GM12878 (cell line): Measurements from ENCODE around the gene TRPM6. TPM values are rescaled to one million over a fixed set of nuclear protein-coding genes. Genes with fewer than 3 reads are reported as not detected.

Source experiments
- ATAC-seq: fragments of 200-7000 bp; cut with Tn5 transposase; 3 replicates; pipeline ENCODE4 v1.9.1; 2020; ENCODE audit warnings: mild to moderate bottlenecking, moderate library complexity
- BruUV-seq: library from RNA; stranded (reverse); fragments of 400-500 nt; replicated peaks from 2 replicates; lab custom pipeline; 2021; lab: Mats Ljungman, UMichigan
- CTCF ChIA-PET: fragments of 300-600 bp; sonication (Branson Sonifier 250); formaldehyde crosslinking; extraction: SDS; loops from one replicate; lab custom pipeline; 2021; ENCODE audit warnings: inconsistent platforms; lab: Yijun Ruan, JAX
- POLR2A ChIA-PET: fragments of 350-600 bp; formaldehyde crosslinking; extraction: SDS; loops from one replicate; lab custom pipeline; 2021; ENCODE audit warnings: inconsistent platforms; lab: Charles Lee
- RAD21 ChIA-PET: fragments of 300-600 bp; sonication (Branson Sonifier 250); formaldehyde crosslinking; loops from one replicate; lab custom pipeline; 2023; ENCODE audit warnings: antibody characterized with exemption; ENCODE audit not compliant: unreplicated experiment; lab: Charles Lee
- SMC1A ChIA-PET: fragments of 300-600 bp; sonication (Branson Sonifier 250); formaldehyde crosslinking; loops from one replicate; lab custom pipeline; 2023; ENCODE audit not compliant: unreplicated experiment, uncharacterized antibody; lab: Charles Lee
- DNase-seq: peaks from one replicate; pipeline ENCODE4 v3.0.0-alpha.2; 2011; ENCODE audit warnings: low read depth, low spot score
- FAIRE-seq: peaks from 3 replicates; lab custom pipeline; 2011; peaks lifted over from hg19 to GRCh38; lab: Jason Lieb, UNC
- H2AFZ ChIP-seq: 2 replicates; pipeline ENCODE4 v1.6.0; 2011; ENCODE audit warnings: low read depth, low read length, control low read depth; ENCODE audit not compliant: control insufficient read depth
- H3K27ac ChIP-seq: 2 replicates; pipeline ENCODE4 v1.5.1; 2011; ENCODE audit warnings: control low read depth; ENCODE audit not compliant: control insufficient read depth, insufficient read depth
- H3K27me3 ChIP-seq, 2 experiments: replicated peaks in 1 of 2; 2 replicates each; pipeline versions ENCODE4 v1.6.0 to v1.6.1; 2011; ENCODE audit warnings: low read length in 1 of 2; ENCODE audit not compliant: control insufficient read depth in 2 of 2, insufficient read depth in 2 of 2
- H3K36me3 ChIP-seq, 2 experiments: 2 replicates each; pipeline ENCODE4 v1.5.1; 2011; ENCODE audit warnings: low read length in 1 of 2; ENCODE audit not compliant: control insufficient read depth in 2 of 2, insufficient read depth in 2 of 2
- H3K4me1 ChIP-seq: 2 replicates; pipeline ENCODE4 v1.6.1; 2011; ENCODE audit warnings: mild to moderate bottlenecking, low read length, moderate library complexity, mixed read lengths; ENCODE audit not compliant: control insufficient read depth, insufficient read depth
- H3K4me2 ChIP-seq: 2 replicates; pipeline ENCODE4 v1.6.0; 2011; ENCODE audit warnings: control low read depth; ENCODE audit not compliant: control insufficient read depth, insufficient read depth
- H3K4me3 ChIP-seq: fragments of 200-600 bp; sonication (generic); 2 replicates; pipeline ENCODE4 v1.5.1; 2016
- H3K79me2 ChIP-seq: 2 replicates; pipeline ENCODE4 v1.6.0; 2011; ENCODE audit warnings: low read length; ENCODE audit not compliant: control insufficient read depth, insufficient read depth
- H3K9ac ChIP-seq: 2 replicates; pipeline ENCODE4 v1.8.0; 2011; ENCODE audit warnings: low read length, control low read depth, mixed read lengths; ENCODE audit not compliant: control insufficient read depth, insufficient read depth
- H3K9me3 ChIP-seq: replicated peaks from 3 replicates; pipeline ENCODE4 v1.5.1; 2011; ENCODE audit warnings: mild to moderate bottlenecking, low read length; ENCODE audit not compliant: control insufficient read depth, insufficient read depth
- H4K20me1 ChIP-seq: 2 replicates; pipeline ENCODE4 v1.6.0; 2011; ENCODE audit not compliant: control insufficient read depth, insufficient read depth
- CBX3 ChIP-seq: fragments of 200-600 bp; sonication (generic); IDR thresholded peaks from 2 replicates; pipeline ENCODE4 v1.6.1; 2016; ENCODE audit warnings: low read depth, borderline replicate concordance
- E2F4 ChIP-seq: IDR thresholded peaks from 2 replicates; pipeline ENCODE4 v1.6.1; 2012; ENCODE audit warnings: low read depth, low read length, improper control_type of control experiment
- GATAD2B ChIP-seq: fragments of 450-650 bp; conservative IDR thresholded peaks from 2 replicates; pipeline ENCODE4 v1.6.1; 2017; ENCODE audit warnings: low read depth, mild to moderate bottlenecking, moderate library complexity
- HDGF ChIP-seq: fragments of 450-650 bp; IDR thresholded peaks from 2 replicates; pipeline ENCODE4 v1.6.1; 2016; ENCODE audit warnings: antibody characterized with exemption
- JUND ChIP-seq: IDR thresholded peaks from 2 replicates; pipeline ENCODE4 v1.6.1; 2012; ENCODE audit warnings: low read depth, mild to moderate bottlenecking, low read length, improper control_type of control experiment, moderate library complexity
- LARP7 ChIP-seq: fragments of 450-650 bp; IDR thresholded peaks from 2 replicates; pipeline ENCODE4 v1.6.1; 2017; ENCODE audit warnings: mild to moderate bottlenecking
- MEF2A ChIP-seq: IDR thresholded peaks from 2 replicates; pipeline ENCODE4 v1.6.1; 2011; ENCODE audit warnings: low read depth, mild to moderate bottlenecking, low read length, moderate library complexity; ENCODE audit not compliant: insufficient read depth
- MLLT1 ChIP-seq: fragments of 450-650 bp; IDR thresholded peaks from 2 replicates; pipeline ENCODE4 v1.6.1; 2016; ENCODE audit warnings: mild to moderate bottlenecking
- MTA3 ChIP-seq: IDR thresholded peaks from 2 replicates; pipeline ENCODE4 v1.6.1; 2012; ENCODE audit warnings: low read length, inconsistent platforms, borderline replicate concordance
- MXI1 ChIP-seq: fragments of 150-350 bp; IDR thresholded peaks from 2 replicates; pipeline ENCODE4 v1.6.1; 2011; ENCODE audit warnings: low read depth, mild to moderate bottlenecking, inconsistent platforms, low read length, improper control_type of control experiment
- MYB ChIP-seq: fragments of 150-350 bp; IDR thresholded peaks from 2 replicates; pipeline ENCODE4 v1.6.1; 2014; ENCODE audit warnings: mild to moderate bottlenecking, low read depth, low read length, borderline replicate concordance
- POU2F2 ChIP-seq: IDR thresholded peaks from 3 replicates; pipeline ENCODE4 v1.6.1; 2011; ENCODE audit warnings: low read depth, mild to moderate bottlenecking, low read length, borderline replicate concordance
- SIN3A ChIP-seq: IDR thresholded peaks from 2 replicates; pipeline ENCODE4 v1.6.1; 2012; ENCODE audit warnings: low read depth, low read length, improper control_type of control experiment
- ZNF217 ChIP-seq: fragments of 450-650 bp; IDR thresholded peaks from 2 replicates; pipeline ENCODE4 v1.6.1; 2017; ENCODE audit warnings: antibody characterized with exemption, mild to moderate bottlenecking
- ZSCAN29 ChIP-seq: fragments of 450-650 bp; IDR thresholded peaks from 2 replicates; pipeline ENCODE4 v1.6.1; 2017; ENCODE audit warnings: mild to moderate bottlenecking, moderate library complexity
- WGBS: methylation state at CpG from one replicate; pipeline ENCODE4 v1.1.6; 2016; ENCODE audit warnings: low lambda C conversion rate; ENCODE audit not compliant: insufficient replicate concordance, insufficient coverage; ENCODE audit errors: missing lambda C conversion rate; 5-methylcytosine and 5-hydroxymethylcytosine counted together
- in situ Hi-C: fragments of 300-500 bp; cut with MboI; formaldehyde crosslinking; loops from 9 replicates; pipeline ENCODE4 v1.14.3; 2018; ENCODE audit warnings: mixed read lengths
- intact Hi-C: fragments of 100-400 bp; cut with micrococcal nuclease; formaldehyde crosslinking; loops from one replicate; pipeline ENCODE4 v1.14.2; 2022; ENCODE audit not compliant: unreplicated experiment
- polyA plus RNA-seq, 11 experiments: library from polyadenylated mRNA; depleted of rRNA in 4 of 11; unstranded in 6 of 11; stranded (reverse) in 5 of 11; fragments of >200 nt; fragmentation: Nextera tagmentation in 4 of 11; fragmentation: Illumina TruSeq in 1 of 11; extraction: Ambion mirVana in 4 of 11; extraction: Trizol in 1 of 11; gene quantifications; 1 replicate in 1 of 11; 2 replicates in 10 of 11; pipeline versions ENCODE4 v1.2.1 to v1.2.3, GENCODE V29; 2011 to 2016; ENCODE audit warnings: inconsistent platforms in 2 of 11, missing spikeins in 2 of 11, low read depth in 1 of 11
- total RNA-seq, 4 experiments: library from RNA; depleted of rRNA in 3 of 4; stranded (reverse); fragments of >200 nt in 3 of 4; fragmentation: Illumina TruSeq in 1 of 4; extraction: Trizol in 1 of 4; gene quantifications; 2 replicates each; pipeline versions ENCODE4 v1.2.1 to v1.2.3, GENCODE V29; 2013 to 2021
- TF ChIP-seq, protein P1 (sequence below): fragments of 450-650 bp; IDR thresholded peaks from 2 replicates; pipeline ENCODE4 v1.6.1; 2016; ENCODE audit warnings: mild to moderate bottlenecking
- TF ChIP-seq, protein P2 (sequence below), 3 experiments: IDR thresholded peaks in 2 of 3; conservative IDR thresholded peaks in 1 of 3; 2 replicates each; pipeline ENCODE4 v1.5.1; 2011; ENCODE audit warnings: low read depth in 3 of 3, low read length in 3 of 3, mild to moderate bottlenecking in 3 of 3, control low read depth in 2 of 3, moderate library complexity in 2 of 3, inconsistent platforms in 1 of 3, mixed read lengths in 1 of 3; ENCODE audit not compliant: control insufficient read depth in 2 of 3, insufficient read depth in 1 of 3; ENCODE audit errors: extremely low read depth in 1 of 3
- TF ChIP-seq, protein P3 (sequence below): fragments of 450-650 bp; IDR thresholded peaks from 2 replicates; pipeline ENCODE4 v1.6.1; 2017; ENCODE audit warnings: antibody characterized with exemption, mild to moderate bottlenecking, moderate library complexity

TRPM6 gene
- total and polyA plus RNA-seq, 10 of the 15 experiments (the other 5 are each of a cell fraction or from before 2014, with no cell fraction given): under 0.01 to 0.34 (median 0.05) TPM; not detected in 1

GRCh38 chr9:74762950-74763349 is 124.8 kb downstream of the TRPM6 start:
- BruUV-seq: no TSS peak
- WGBS: 26% methylated on average over 1 of the region's 1 CpG
- no peaks in the 10 kb centered on the region for H4K20me1 ChIP-seq
- no peak for ATAC-seq
- H3K4me1 ChIP-seq: no peaks in the 10 kb centered on the region
- SMC1A ChIA-PET: no interaction called here
- H2AFZ ChIP-seq: no peak overlapping the region
- RAD21 ChIA-PET: no interaction called here
- no peaks in the 10 kb centered on the region for H3K27me3 ChIP-seq
- no peaks in the 10 kb centered on the region for H3K79me2 ChIP-seq
- no peak overlapping the region for H3K4me3 ChIP-seq
- CTCF ChIA-PET: interaction anchor here (1.5 kb wide), 1 partner anchor 8 kb away, joined by 4 read pairs; no protein-coding TSS in a partner anchor
- no peak overlapping the region for H3K4me2 ChIP-seq
- H3K27ac ChIP-seq: no peak overlapping the region
- in situ Hi-C loops (no loop called here), intact Hi-C loops (no loop called here)
- no peak for DNase-seq
- POLR2A ChIA-PET: no interaction called here
- FAIRE-seq: no peak
- H3K9me3 ChIP-seq: no peaks in the 10 kb centered on the region
- no peaks in the 10 kb centered on the region for H3K36me3 ChIP-seq
- no peak overlapping the region for H3K9ac ChIP-seq
- TF ChIP-seq ZNF217 (no peak), ZSCAN29 (no peak), E2F4 (no peak), GATAD2B (no peak), MYB (no peak), CBX3 (no peak), JUND (no peak), HDGF (no peak), SIN3A (no peak), MEF2A (no peak), MLLT1 (no peak), POU2F2 (no peak), LARP7 (no peak), MXI1 (no peak), MTA3 (no peak)
- TF ChIP-seq, protein P1, sequence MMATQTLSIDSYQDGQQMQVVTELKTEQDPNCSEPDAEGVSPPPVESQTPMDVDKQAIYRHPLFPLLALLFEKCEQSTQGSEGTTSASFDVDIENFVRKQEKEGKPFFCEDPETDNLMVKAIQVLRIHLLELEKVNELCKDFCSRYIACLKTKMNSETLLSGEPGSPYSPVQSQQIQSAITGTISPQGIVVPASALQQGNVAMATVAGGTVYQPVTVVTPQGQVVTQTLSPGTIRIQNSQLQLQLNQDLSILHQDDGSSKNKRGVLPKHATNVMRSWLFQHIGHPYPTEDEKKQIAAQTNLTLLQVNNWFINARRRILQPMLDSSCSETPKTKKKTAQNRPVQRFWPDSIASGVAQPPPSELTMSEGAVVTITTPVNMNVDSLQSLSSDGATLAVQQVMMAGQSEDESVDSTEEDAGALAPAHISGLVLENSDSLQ: no peak
- TF ChIP-seq, protein P2, sequence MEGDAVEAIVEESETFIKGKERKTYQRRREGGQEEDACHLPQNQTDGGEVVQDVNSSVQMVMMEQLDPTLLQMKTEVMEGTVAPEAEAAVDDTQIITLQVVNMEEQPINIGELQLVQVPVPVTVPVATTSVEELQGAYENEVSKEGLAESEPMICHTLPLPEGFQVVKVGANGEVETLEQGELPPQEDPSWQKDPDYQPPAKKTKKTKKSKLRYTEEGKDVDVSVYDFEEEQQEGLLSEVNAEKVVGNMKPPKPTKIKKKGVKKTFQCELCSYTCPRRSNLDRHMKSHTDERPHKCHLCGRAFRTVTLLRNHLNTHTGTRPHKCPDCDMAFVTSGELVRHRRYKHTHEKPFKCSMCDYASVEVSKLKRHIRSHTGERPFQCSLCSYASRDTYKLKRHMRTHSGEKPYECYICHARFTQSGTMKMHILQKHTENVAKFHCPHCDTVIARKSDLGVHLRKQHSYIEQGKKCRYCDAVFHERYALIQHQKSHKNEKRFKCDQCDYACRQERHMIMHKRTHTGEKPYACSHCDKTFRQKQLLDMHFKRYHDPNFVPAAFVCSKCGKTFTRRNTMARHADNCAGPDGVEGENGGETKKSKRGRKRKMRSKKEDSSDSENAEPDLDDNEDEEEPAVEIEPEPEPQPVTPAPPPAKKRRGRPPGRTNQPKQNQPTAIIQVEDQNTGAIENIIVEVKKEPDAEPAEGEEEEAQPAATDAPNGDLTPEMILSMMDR (IDR thresholded peaks at IDR 0.05 in 2 of 3, conservative IDR thresholded peaks at IDR 0.05 in 1 of 3; ENCODE audit: control insufficient read depth in 2 of 3, extremely low read depth in 1 of 3, insufficient read depth in 1 of 3, low read depth in 3 of 3, low read length in 3 of 3): no peak
- TF ChIP-seq, protein P3, sequence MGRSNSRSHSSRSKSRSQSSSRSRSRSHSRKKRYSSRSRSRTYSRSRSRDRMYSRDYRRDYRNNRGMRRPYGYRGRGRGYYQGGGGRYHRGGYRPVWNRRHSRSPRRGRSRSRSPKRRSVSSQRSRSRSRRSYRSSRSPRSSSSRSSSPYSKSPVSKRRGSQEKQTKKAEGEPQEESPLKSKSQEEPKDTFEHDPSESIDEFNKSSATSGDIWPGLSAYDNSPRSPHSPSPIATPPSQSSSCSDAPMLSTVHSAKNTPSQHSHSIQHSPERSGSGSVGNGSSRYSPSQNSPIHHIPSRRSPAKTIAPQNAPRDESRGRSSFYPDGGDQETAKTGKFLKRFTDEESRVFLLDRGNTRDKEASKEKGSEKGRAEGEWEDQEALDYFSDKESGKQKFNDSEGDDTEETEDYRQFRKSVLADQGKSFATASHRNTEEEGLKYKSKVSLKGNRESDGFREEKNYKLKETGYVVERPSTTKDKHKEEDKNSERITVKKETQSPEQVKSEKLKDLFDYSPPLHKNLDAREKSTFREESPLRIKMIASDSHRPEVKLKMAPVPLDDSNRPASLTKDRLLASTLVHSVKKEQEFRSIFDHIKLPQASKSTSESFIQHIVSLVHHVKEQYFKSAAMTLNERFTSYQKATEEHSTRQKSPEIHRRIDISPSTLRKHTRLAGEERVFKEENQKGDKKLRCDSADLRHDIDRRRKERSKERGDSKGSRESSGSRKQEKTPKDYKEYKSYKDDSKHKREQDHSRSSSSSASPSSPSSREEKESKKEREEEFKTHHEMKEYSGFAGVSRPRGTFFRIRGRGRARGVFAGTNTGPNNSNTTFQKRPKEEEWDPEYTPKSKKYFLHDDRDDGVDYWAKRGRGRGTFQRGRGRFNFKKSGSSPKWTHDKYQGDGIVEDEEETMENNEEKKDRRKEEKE: no peak
